ENCODE data around the gene ARMH2. TPM values are rescaled to one million over a fixed set of nuclear protein-coding genes. Genes with fewer than 3 reads are reported as not detected.

The ARMH2 gene
- total and polyA plus RNA-seq, 10 of the 15 experiments (the other 5 are each of a cell fraction or from before 2014, with no cell fraction given): 0.18 to 0.46 TPM; not detected in 8

DNA sequence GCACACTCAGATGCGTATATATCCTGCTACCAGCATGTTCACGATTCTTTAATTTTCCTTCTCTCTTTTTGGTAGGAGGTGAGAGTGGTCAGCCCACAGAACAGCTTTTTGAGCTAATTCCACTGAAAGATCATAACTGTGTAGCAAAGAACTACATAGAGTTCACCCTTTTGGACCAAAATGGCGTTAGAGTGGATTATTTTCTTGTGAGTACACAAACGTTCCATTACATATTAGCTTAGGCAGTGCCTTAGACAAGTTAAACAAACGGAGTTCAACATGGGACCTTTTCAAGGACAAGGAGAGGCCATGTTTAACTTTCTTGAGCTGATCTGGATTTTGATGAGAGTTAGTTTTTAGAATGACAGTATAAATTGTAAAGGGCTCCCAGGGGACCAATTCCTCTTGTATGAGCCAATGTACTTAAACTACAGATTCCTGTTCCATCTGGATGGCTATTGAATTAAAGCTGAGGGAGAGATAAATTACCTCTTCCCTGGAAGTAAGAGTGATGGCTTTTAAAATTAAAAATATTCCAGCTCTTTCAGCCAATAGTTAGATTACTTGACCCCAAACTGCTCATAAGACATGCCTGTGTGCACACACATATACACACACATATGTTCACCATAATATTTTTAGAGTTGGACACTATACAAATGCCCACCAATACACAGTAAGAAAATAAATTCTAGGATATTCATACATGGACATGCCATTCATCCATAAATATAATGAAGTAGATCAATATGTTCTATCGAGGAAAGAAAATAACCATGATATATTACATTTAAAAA, 25.6 kb upstream of the ARMH2 start:
- ChIA-PET SMC1A (ENCODE audit: uncharacterized antibody, unreplicated experiment) (interaction anchor here (1.0 to 1.6 kb wide), 6 partner anchors 13 to 247 kb away, joined by 3 to 4 read pairs (median 3); no protein-coding TSS in a partner anchor), CTCF (interaction anchor here (0.7 to 1.0 kb wide), 2 partner anchors 58 to 194 kb away, joined by 3 read pairs; no protein-coding TSS in a partner anchor), POLR2A (no interaction called here), RAD21 (ENCODE audit: unreplicated experiment) (interaction anchor here (0.5 kb wide), 1 partner anchor 1168 kb away, joined by 3 read pairs; no protein-coding TSS in a partner anchor)
- Histone ChIP-seq H2AFZ (ENCODE audit: control insufficient read depth, low read depth, low read length) (no peak overlapping the region), H3K4me3 (no peak overlapping the region), H4K20me1 (ENCODE audit: control insufficient read depth, insufficient read depth) (no peaks in the 10 kb centered on the region), H3K27me3 (replicated peaks in 1 of 2; ENCODE audit: control insufficient read depth in 2 of 2, insufficient read depth in 2 of 2, low read length in 1 of 2) (no peaks in the 10 kb centered on the region), H3K4me1 (ENCODE audit: control insufficient read depth, insufficient read depth, low read length) (no peaks in the 10 kb centered on the region), H3K9ac (ENCODE audit: control insufficient read depth, insufficient read depth, low read length) (no peak overlapping the region), H3K79me2 (ENCODE audit: control insufficient read depth, insufficient read depth, low read length) (no peaks in the 10 kb centered on the region), H3K4me2 (ENCODE audit: control insufficient read depth, insufficient read depth) (no peak overlapping the region), H3K9me3 (replicated peaks; ENCODE audit: control insufficient read depth, insufficient read depth, low read length) (no peaks in the 10 kb centered on the region), H3K27ac (ENCODE audit: control insufficient read depth, insufficient read depth) (no peak overlapping the region), H3K36me3 (ENCODE audit: control insufficient read depth in 2 of 2, insufficient read depth in 2 of 2, low read length in 1 of 2) (peaks cover 0 to 3% of the 10 kb centered on the region in 2 experiments; a peak in 2 of 4 replicates)
- in situ Hi-C loops (cut with MboI) (no loop called here), intact Hi-C loops (cut with micrococcal nuclease; ENCODE audit: unreplicated experiment) (no loop called here)
- ATAC-seq (no peak), FAIRE-seq (no peak), DNase-seq (ENCODE audit: low read depth, low spot score) (no peak)
- TSS peak; percentile 12 for BruUV-seq (replicated peaks)
- 87% methylated on average over 6 of the region's 6 CpGs for WGBS (ENCODE audit: insufficient coverage, insufficient replicate concordance, low lambda C conversion rate, missing lambda C conversion rate)
- no peak for TF ChIP-seq TCF3 (IDR thresholded peaks at IDR 0.05; ENCODE audit: borderline replicate concordance, insufficient read depth, low read depth, low read length)
- TF ChIP-seq, protein P1, sequence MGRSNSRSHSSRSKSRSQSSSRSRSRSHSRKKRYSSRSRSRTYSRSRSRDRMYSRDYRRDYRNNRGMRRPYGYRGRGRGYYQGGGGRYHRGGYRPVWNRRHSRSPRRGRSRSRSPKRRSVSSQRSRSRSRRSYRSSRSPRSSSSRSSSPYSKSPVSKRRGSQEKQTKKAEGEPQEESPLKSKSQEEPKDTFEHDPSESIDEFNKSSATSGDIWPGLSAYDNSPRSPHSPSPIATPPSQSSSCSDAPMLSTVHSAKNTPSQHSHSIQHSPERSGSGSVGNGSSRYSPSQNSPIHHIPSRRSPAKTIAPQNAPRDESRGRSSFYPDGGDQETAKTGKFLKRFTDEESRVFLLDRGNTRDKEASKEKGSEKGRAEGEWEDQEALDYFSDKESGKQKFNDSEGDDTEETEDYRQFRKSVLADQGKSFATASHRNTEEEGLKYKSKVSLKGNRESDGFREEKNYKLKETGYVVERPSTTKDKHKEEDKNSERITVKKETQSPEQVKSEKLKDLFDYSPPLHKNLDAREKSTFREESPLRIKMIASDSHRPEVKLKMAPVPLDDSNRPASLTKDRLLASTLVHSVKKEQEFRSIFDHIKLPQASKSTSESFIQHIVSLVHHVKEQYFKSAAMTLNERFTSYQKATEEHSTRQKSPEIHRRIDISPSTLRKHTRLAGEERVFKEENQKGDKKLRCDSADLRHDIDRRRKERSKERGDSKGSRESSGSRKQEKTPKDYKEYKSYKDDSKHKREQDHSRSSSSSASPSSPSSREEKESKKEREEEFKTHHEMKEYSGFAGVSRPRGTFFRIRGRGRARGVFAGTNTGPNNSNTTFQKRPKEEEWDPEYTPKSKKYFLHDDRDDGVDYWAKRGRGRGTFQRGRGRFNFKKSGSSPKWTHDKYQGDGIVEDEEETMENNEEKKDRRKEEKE (IDR thresholded peaks at IDR 0.05): no peak
- no peak for TF ChIP-seq DPF2 (IDR thresholded peaks at IDR 0.05)
- no peak for TF ChIP-seq GATAD2B (conservative IDR thresholded peaks at IDR 0.05; ENCODE audit: low read depth)
- TF ChIP-seq, protein P2, sequence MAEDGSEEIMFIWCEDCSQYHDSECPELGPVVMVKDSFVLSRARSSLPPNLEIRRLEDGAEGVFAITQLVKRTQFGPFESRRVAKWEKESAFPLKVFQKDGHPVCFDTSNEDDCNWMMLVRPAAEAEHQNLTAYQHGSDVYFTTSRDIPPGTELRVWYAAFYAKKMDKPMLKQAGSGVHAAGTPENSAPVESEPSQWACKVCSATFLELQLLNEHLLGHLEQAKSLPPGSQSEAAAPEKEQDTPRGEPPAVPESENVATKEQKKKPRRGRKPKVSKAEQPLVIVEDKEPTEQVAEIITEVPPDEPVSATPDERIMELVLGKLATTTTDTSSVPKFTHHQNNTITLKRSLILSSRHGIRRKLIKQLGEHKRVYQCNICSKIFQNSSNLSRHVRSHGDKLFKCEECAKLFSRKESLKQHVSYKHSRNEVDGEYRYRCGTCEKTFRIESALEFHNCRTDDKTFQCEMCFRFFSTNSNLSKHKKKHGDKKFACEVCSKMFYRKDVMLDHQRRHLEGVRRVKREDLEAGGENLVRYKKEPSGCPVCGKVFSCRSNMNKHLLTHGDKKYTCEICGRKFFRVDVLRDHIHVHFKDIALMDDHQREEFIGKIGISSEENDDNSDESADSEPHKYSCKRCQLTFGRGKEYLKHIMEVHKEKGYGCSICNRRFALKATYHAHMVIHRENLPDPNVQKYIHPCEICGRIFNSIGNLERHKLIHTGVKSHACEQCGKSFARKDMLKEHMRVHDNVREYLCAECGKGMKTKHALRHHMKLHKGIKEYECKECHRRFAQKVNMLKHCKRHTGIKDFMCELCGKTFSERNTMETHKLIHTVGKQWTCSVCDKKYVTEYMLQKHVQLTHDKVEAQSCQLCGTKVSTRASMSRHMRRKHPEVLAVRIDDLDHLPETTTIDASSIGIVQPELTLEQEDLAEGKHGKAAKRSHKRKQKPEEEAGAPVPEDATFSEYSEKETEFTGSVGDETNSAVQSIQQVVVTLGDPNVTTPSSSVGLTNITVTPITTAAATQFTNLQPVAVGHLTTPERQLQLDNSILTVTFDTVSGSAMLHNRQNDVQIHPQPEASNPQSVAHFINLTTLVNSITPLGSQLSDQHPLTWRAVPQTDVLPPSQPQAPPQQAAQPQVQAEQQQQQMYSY (CRISPR knock-in tag; IDR thresholded peaks at IDR 0.05): no peak
- no peak for TF ChIP-seq SMARCA5 (IDR thresholded peaks at IDR 0.05)
- no peak for TF ChIP-seq FOXK2 (IDR thresholded peaks at IDR 0.05)
- no peak for TF ChIP-seq POLR2AphosphoS5 (IDR thresholded peaks at IDR 0.05; ENCODE audit: low read length)
- no peak for TF ChIP-seq POLR2AphosphoS2 (IDR thresholded peaks at IDR 0.05; ENCODE audit: low read depth, low read length)
- TF ChIP-seq, protein P3, sequence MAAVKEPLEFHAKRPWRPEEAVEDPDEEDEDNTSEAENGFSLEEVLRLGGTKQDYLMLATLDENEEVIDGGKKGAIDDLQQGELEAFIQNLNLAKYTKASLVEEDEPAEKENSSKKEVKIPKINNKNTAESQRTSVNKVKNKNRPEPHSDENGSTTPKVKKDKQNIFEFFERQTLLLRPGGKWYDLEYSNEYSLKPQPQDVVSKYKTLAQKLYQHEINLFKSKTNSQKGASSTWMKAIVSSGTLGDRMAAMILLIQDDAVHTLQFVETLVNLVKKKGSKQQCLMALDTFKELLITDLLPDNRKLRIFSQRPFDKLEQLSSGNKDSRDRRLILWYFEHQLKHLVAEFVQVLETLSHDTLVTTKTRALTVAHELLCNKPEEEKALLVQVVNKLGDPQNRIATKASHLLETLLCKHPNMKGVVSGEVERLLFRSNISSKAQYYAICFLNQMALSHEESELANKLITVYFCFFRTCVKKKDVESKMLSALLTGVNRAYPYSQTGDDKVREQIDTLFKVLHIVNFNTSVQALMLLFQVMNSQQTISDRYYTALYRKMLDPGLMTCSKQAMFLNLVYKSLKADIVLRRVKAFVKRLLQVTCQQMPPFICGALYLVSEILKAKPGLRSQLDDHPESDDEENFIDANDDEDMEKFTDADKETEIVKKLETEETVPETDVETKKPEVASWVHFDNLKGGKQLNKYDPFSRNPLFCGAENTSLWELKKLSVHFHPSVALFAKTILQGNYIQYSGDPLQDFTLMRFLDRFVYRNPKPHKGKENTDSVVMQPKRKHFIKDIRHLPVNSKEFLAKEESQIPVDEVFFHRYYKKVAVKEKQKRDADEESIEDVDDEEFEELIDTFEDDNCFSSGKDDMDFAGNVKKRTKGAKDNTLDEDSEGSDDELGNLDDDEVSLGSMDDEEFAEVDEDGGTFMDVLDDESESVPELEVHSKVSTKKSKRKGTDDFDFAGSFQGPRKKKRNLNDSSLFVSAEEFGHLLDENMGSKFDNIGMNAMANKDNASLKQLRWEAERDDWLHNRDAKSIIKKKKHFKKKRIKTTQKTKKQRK (IDR thresholded peaks at IDR 0.05; ENCODE audit: low read depth, low read length): no peak
- no peak for TF ChIP-seq GABPA (IDR thresholded peaks at IDR 0.05; ENCODE audit: low read depth)
- no peak for TF ChIP-seq BRCA1 (IDR thresholded peaks at IDR 0.05; ENCODE audit: low read depth, low read length)
- no peak for TF ChIP-seq MTA2 (IDR thresholded peaks at IDR 0.05; ENCODE audit: low read depth)

Data from GM12878 (cell line).